Motor neuron (in vitro differentiated cells): ENCODE measurements around the gene DMBT1. TPM values are rescaled to one million over a fixed set of nuclear protein-coding genes. Genes with fewer than 3 reads are reported as not detected.

Experiments used
- ATAC-seq, 8 experiments: fragments of 200-7000 bp; cut with Tn5 transposase; replicated peaks in 6 of 8; 2 replicates each; pipeline ENCODE4 v1.8.0; 2021; ENCODE audit warnings: mild to moderate bottlenecking in 8 of 8, moderate library complexity in 8 of 8
- H3K27ac ChIP-seq, 2 donors: fragments of 250-450 bp; sonication (Bioruptor Pico); 2 replicates each; pipeline ENCODE4 v1.9.0; 2021; ENCODE audit warnings: antibody characterized with exemption in 2 of 2, mild to moderate bottlenecking in 2 of 2, moderate library complexity in 1 of 2
- H3K4me1 ChIP-seq, 2 donors: fragments of 250-450 bp; sonication (Bioruptor Pico); replicated peaks in 1 of 2; 2 replicates each; pipeline ENCODE4 v1.6.1; 2021; ENCODE audit warnings: antibody characterized with exemption in 2 of 2, mild to moderate bottlenecking in 2 of 2, moderate library complexity in 1 of 2
- H3K4me3 ChIP-seq, 5 donors: fragments of 250-450 bp; sonication (Bioruptor Pico); 2 replicates each; pipeline ENCODE4 v1.9.0; 2021; ENCODE audit warnings: antibody characterized with exemption in 5 of 5, mild to moderate bottlenecking in 5 of 5, moderate library complexity in 4 of 5
- WGBS, 10 experiments: fragments of 450-650 bp; shearing (Covaris generic); methylation state at CpG; one replicate each; pipeline ENCODE4 v1.0.0; 2022; 5-methylcytosine and 5-hydroxymethylcytosine counted together
- in situ Hi-C, 9 experiments: fragments of 400-800 bp; cut with MboI; loops; one replicate each; pipeline ENCODE4 v1.15.0; 2021; ENCODE audit warnings: low sequenced_read_pairs in 9 of 9, low pct_unique_long_range_greater_than_20kb in 2 of 9; ENCODE audit not compliant: unreplicated experiment in 9 of 9
- total RNA-seq, 8 experiments: library from RNA; unstranded; fragments of 300-600 nt; gene quantifications; 2 replicates each; pipeline versions ENCODE4 v1.2.3 to v1.2.4, GENCODE V29; 2022

Gene DMBT1
- total RNA-seq, 8 experiments from 2014 or later, result 0.03 to 0.76 (median 0.09) TPM; not detected in 3

DNA sequence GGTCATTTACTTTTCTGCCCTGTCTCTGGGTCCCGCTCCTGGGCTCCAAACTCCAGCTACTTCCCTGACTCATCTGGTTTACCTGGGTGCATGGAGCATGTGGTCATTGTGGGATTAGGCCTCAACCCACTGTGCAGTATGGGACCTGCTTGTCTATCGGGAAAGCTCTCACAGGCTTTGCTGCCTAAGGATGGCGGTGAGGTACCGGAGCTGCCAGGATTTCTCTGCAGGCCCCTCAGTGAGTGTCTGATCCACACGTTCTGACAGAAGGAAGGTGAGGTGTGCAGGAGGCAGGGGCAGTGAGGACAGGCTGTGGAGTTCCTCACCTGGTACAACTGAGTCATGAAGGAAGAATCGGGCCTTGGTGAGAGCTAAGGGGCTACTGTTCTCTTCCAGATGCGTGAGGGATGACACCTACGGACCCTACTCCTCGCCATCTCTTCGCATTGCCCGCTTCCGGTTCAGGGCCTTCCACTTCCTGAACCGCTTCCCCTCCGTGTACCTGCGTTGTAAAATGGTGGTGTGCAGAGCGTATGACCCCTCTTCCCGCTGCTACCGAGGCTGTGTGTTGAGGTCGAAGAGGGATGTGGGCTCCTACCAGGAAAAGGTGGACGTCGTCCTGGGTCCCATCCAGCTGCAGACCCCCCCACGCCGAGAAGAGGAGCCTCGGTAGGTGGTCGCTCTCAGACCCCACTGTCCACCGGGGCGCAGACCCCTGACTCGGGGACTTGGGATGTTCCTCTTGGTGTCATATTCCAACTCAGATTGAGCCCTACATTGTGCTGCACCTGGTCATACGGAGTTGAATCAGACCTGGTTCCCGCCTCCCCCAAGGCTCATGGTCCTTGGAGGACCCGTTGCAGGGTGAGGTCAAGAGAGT is 82.4 kb downstream of the DMBT1 start:
- ATAC-seq, result no peak
- 70 to 94% (median 80%) methylated on average over 1 to 8 of the region's 31 CpGs; no CpG with 5 or more reads in 2 of the 10 experiments for WGBS, 10 experiments
- no peak overlapping the region for H3K4me3 ChIP-seq
- no peaks in the 10 kb centered on the region for H3K4me1 ChIP-seq
- H3K27ac ChIP-seq, result no peak overlapping the region
- in situ Hi-C loops, result no loop called here

GRCh38 chr10:122643931-122644534 is 83.5 kb downstream of the DMBT1 start:
- H3K4me1 ChIP-seq, result peaks cover 0 to 2% of the 10 kb centered on the region in 2 donors
- in situ Hi-C loops, result no loop called here
- H3K27ac ChIP-seq, result no peak overlapping the region
- no peak for ATAC-seq
- H3K4me3 ChIP-seq, result no peak overlapping the region
- WGBS, 10 experiments, result 0 to 100% (median 73%) methylated on average over 1 to 2 of the region's 13 CpGs; no CpG with 5 or more reads in 5 of the 10 experiments

- Histone ChIP-seq H3K27ac (no peak overlapping the region), H3K4me3 (no peak overlapping the region), H3K4me1 (peaks cover 0 to 2% of the 10 kb centered on the region in 2 donors)
- ATAC-seq, result no peak
- 0 to 71% (median 33%) methylated on average over 2 to 8 of the region's 10 CpGs; no CpG with 5 or more reads in 6 of the 10 experiments for WGBS, 10 experiments
- in situ Hi-C loops, result no loop called here
These were observed 86.2 kb downstream of the DMBT1 start for GRCh38 chr10:122646511-122647382.

- in situ Hi-C loops, result no loop called here
- H3K4me3 ChIP-seq, result no peak overlapping the region
- WGBS, 10 experiments, result 30 to 100% (median 40%) methylated on average over 1 to 2 of the region's 3 CpGs; no CpG with 5 or more reads in 7 of the 10 experiments
- H3K27ac ChIP-seq, result no peak overlapping the region
- peaks cover 0 to 2% of the 10 kb centered on the region in 2 donors for H3K4me1 ChIP-seq
- ATAC-seq, result no peak
These were observed 86.9 kb downstream of the DMBT1 start for GRCh38 chr10:122647383-122647968.

GRCh38 chr10:122648599-122649428 is 88.3 kb downstream of the DMBT1 start:
- Histone ChIP-seq H3K4me3 (no peak overlapping the region), H3K27ac (no peak overlapping the region), H3K4me1 (peaks cover 0 to 2% of the 10 kb centered on the region in 2 donors)
- ATAC-seq, result peak; percentile 39 to 92 (median 64)
- WGBS, 10 experiments, result 0 to 71% (median 12%) methylated on average over 1 to 6 of the region's 10 CpGs; no CpG with 5 or more reads in 3 of the 10 experiments
- in situ Hi-C loops, result no loop called here

DNA sequence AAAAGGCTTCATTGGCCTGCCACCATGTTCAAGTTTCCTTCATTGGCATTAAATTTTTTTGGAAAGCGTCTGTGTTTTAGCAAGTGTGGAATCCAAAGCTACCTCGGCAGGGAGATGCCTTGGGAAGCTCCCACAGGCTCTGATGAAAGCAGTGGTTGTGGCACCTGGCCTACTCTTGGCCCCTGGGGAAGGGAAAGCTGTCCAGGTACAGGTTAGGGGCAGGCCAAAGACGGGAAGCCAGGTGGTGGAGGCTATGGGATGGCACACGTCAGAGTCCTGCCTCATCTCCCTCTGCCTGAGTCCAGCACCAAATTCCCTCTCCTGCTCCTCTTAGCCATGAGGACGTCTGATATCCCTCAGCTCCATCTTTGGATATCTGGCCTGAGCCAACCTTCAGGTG is 89.3 kb downstream of the DMBT1 start:
- H3K4me1 ChIP-seq, result peaks cover 0 to 2% of the 10 kb centered on the region in 2 donors
- in situ Hi-C loops, result loop anchor here in 1 of 9 experiments (10.0 kb wide), 1 partner anchor 55 kb away; no protein-coding TSS in a partner anchor
- H3K27ac ChIP-seq, result no peak overlapping the region
- 0 to 83% (median 40%) methylated on average over 1 to 3 of the region's 5 CpGs; no CpG with 5 or more reads in 3 of the 10 experiments for WGBS, 10 experiments
- H3K4me3 ChIP-seq, result no peak overlapping the region
- no peak for ATAC-seq

GRCh38 chr10:122650331-122650730 is 89.8 kb downstream of the DMBT1 start:
- H3K4me3 ChIP-seq, result no peak overlapping the region
- in situ Hi-C loops, result loop anchor here in 1 of 9 experiments (10.0 kb wide), 1 partner anchor 54 kb away; no protein-coding TSS in a partner anchor
- ATAC-seq, result no peak
- no peak overlapping the region for H3K27ac ChIP-seq
- peaks cover 0 to 2% of the 10 kb centered on the region in 2 donors for H3K4me1 ChIP-seq
- whole genome bisulfite sequencing, 10 experiments, result 0 to 100% (median 33%) methylated on average over 1 to 2 of the region's 2 CpGs; no CpG with 5 or more reads in 7 of the 10 experiments

- in situ Hi-C loops, result loop anchor here in 1 of 9 experiments (10.0 kb wide), 1 partner anchor 49 kb away; no protein-coding TSS in a partner anchor
- Histone ChIP-seq H3K4me1 (no peaks in the 10 kb centered on the region), H3K27ac (no peak overlapping the region), H3K4me3 (no peak overlapping the region)
- 0 to 88% (median 53%) methylated on average over 1 to 6 of the region's 9 CpGs; no CpG with 5 or more reads in 1 of the 10 experiments for WGBS, 10 experiments
- ATAC-seq, result peak in 1 of 8 experiments; percentile 67
These were observed 95.2 kb downstream of the DMBT1 start for GRCh38 chr10:122655524-122656307.

GRCh38 chr10:122656308-122656705 is 95.8 kb downstream of the DMBT1 start:
- Histone ChIP-seq H3K4me1 (no peaks in the 10 kb centered on the region), H3K27ac (no peak overlapping the region), H3K4me3 (no peak overlapping the region)
- in situ Hi-C loops, result loop anchor here in 1 of 9 experiments (10.0 kb wide), 1 partner anchor 48 kb away; no protein-coding TSS in a partner anchor
- WGBS, 10 experiments, result 0 to 80% (median 60%) methylated on average over 1 to 2 of the region's 2 CpGs; no CpG with 5 or more reads in 5 of the 10 experiments
- ATAC-seq, result peak in 2 of 8 experiments; percentile 17 to 93

DNA sequence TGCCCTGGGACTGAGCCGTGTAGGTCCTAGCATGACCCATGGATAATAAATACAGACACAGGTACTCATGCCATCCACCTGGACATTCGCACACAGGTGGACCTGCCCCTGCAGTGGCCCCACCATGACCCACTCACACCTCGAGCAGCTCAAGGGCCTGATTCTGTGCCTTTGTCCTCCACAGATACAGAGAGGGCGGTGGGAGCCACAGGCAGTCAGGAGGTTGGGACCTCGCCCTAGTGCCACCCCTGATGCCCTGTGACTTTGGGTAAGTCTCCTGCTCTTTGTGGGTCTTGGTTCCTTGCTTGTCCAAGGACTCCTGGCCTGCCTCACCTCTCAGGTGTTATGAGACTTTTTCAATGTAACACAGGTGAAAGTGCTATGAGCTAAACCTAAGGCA is 96.2 kb downstream of the DMBT1 start:
- Histone ChIP-seq H3K4me1 (no peaks in the 10 kb centered on the region), H3K4me3 (no peak overlapping the region), H3K27ac (no peak overlapping the region)
- WGBS, 10 experiments, result 0 to 90% (median 80%) methylated on average over 1 to 2 of the region's 5 CpGs; no CpG with 5 or more reads in 4 of the 10 experiments
- ATAC-seq, result no peak
- in situ Hi-C loops, result loop anchor here in 1 of 9 experiments (10.0 kb wide), 1 partner anchor 48 kb away; no protein-coding TSS in a partner anchor

- H3K4me3 ChIP-seq, result no peak overlapping the region
- no peak for ATAC-seq
- in situ Hi-C loops, result loop anchor here in 1 of 9 experiments (10.0 kb wide), 1 partner anchor 48 kb away; no protein-coding TSS in a partner anchor
- no peaks in the 10 kb centered on the region for H3K4me1 ChIP-seq
- H3K27ac ChIP-seq, result no peak overlapping the region
- WGBS, 10 experiments, result 0 to 84% (median 57%) methylated on average over 2 to 4 of the region's 4 CpGs; no CpG with 5 or more reads in 6 of the 10 experiments
These were observed 96.7 kb downstream of the DMBT1 start for GRCh38 chr10:122657255-122657654.
